ENCODE data around the gene UTF1.
"Not testable (repeated sequence)": the region's sequence is repeated elsewhere in the genome, so short reads cannot be mapped to it uniquely, and the experiment has no call there.

The UTF1 gene

DNA sequence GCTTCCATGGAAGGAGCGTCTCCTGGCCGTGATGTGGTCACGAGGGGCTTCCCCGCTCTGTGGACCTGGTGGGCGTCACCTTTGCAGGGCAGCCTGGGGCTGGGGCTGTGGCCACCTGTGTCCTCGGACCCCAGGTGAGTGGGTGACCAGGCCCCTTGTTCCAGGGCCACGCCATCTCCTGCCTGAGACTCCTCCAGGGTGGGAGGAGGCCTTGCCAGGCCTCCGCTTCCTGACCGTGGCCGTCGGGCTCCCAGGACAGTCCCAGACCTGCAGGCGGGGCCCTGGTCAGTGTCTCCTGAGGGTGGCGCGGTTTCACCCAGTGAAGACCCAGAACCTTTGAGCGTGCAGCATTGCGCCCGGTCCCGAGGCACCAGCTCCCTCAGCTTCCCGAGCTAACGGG lies 20.4 kb upstream of the UTF1 start:
- no peak for DNase-seq (ENCODE audit: low read depth in 2 of 2)

GRCh38 chr10:133210398-133211140 lies 19.4 kb upstream of the UTF1 start:
- DNase-seq (ENCODE audit: low read depth in 2 of 2): no peak

DNA sequence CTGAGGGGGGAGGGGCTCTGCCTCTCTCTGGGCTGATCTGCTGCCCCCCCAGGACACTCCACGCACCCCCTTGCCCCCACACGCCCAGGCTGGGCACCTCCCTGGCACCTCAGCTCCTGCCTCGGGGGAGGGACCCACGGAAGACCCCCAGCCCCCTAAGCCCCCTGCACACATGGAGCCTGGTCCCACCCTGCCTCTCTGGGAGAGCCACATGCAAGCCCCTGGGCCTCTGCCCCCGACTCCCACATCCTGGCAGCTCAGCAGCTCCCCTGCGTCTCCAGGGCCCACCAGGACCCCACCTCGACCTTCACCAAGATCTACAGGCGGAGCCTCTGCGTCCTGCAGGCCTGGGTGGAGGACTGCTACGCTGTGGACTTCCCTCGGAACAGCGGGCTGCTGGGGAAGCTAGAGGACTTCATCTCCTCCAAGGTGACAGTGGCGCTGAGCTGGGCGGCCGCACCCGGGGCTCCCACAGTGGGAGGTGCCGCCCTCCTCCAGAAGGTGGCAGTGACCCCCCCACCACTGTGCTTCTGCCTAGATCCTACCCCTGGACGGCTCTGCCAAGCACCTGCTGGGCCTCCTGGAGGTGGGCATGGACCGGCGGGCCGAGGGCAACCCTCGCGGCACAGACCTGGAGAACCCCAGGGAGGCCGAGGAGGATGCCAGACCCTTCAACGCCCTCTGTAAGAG lies 18.7 kb upstream of the UTF1 start:
- DNase-seq (ENCODE audit: low read depth in 2 of 2): no peak

- DNase-seq (ENCODE audit: low read depth in 2 of 2): no peak
Observed at GRCh38 chr10:133211959-133212852, 17.8 kb upstream of the UTF1 start.

GRCh38 chr10:133212853-133213494 lies 17.0 kb upstream of the UTF1 start:
- DNase-seq (ENCODE audit: low read depth in 2 of 2): no peak

- DNase-seq (ENCODE audit: low read depth in 2 of 2): no peak
Observed at GRCh38 chr10:133213641-133214467, 16.2 kb upstream of the UTF1 start.

DNA sequence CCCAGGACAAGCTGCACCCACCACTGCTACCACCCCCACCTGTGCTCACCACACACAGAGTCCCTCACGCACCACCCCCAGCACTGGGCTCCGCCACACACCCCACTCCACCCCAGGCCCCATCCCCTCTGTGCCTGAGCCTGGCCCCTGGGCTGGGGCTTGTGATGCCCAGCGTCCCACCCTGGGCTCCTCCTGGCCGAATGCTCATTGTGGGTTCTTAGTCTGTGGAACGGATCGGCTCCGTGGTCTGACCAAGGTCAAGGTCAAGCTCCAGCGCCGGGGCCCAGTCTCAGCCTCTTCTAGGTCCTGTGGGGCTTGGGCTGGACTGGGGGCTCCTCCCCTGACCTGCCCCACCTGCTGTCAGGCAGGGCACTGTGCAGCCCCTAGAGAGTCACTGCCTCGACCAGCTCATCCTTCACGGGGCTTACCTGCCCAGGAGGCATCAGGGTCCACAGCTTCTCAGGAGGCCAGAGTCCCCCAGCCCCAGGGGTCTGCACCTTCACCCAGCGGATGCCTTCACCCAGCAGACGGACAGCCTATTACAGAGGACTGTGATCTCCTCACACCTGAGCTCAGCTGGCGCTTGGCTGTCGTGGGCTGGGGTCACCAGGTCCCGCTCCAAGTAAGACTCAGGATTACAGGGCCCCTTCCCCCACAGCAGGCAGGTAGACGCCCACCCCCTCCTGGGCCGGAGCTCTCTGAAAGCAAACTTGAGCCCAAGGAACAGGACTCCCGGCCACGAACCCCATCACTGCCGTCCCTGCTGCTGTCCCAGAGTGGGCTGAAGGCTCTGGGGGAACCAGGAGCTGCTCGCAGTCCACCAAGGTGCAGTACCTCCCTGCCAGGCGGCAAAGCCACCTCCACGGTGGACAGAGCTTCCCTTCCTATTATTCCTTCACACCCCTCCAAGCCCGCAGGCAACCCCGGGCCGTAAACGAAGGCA lies 15.3 kb upstream of the UTF1 start:
- DNase-seq (ENCODE audit: low read depth in 2 of 2): no peak

GRCh38 chr10:133215586-133215985 lies 14.4 kb upstream of the UTF1 start:
- DNase-seq (ENCODE audit: low read depth in 2 of 2): no peak

GRCh38 chr10:133216776-133217175 lies 13.2 kb upstream of the UTF1 start:
- no peak for DNase-seq (ENCODE audit: low read depth in 2 of 2)

GRCh38 chr10:133217800-133218589 lies 12.0 kb upstream of the UTF1 start:
- DNase-seq (ENCODE audit: low read depth in 2 of 2): no peak

GRCh38 chr10:133218891-133219290 lies 11.1 kb upstream of the UTF1 start:
- no peak for DNase-seq (ENCODE audit: low read depth in 2 of 2)

GRCh38 chr10:133219782-133220181 lies 10.2 kb upstream of the UTF1 start:
- DNase-seq (ENCODE audit: low read depth in 2 of 2): no peak

DNA sequence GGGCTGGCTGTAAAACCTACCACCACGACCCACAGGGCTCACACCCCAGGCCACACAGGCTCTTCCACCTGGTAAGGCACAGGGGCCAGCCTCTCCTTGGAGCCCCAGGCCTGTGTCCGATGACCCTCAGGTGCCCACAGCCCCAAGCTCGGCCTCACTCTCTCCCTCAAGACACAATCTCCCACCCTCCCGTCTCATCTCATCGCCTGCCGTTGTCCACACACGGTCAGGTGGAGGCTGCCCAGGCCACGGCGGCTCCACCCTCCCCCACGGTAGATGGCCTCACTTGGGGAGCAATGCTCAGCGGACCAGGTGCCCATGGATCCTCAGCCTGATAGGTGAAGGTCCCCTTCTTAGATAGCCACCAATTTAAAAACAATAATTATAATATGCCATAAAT lies 8.7 kb upstream of the UTF1 start:
- DNase-seq (ENCODE audit: low read depth in 2 of 2): no peak

DNA sequence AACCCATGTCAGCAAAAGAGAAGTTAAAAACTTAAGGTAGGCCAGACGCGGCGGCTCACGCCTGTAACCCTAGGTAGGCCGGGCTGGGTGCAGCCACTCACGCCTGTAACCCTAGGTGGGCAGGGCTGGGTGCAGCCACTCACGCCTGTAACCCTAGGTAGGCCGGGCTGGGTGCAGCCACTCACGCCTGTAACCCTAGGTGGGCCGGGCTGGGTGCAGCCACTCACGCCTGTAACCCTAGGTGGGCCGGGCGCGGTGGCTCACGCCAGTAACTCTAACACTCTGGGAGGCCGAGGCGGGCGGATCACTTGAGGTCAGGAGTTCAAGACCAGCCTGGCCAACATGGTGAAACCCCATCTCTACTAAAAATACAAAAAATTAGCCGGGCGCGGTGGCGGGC lies 8.3 kb upstream of the UTF1 start:
- DNase-seq (ENCODE audit: low read depth in 2 of 2): not testable (repeated sequence)

- no peak for DNase-seq (ENCODE audit: low read depth in 2 of 2)
Observed at GRCh38 chr10:133224076-133224475, 5.9 kb upstream of the UTF1 start.

DNA sequence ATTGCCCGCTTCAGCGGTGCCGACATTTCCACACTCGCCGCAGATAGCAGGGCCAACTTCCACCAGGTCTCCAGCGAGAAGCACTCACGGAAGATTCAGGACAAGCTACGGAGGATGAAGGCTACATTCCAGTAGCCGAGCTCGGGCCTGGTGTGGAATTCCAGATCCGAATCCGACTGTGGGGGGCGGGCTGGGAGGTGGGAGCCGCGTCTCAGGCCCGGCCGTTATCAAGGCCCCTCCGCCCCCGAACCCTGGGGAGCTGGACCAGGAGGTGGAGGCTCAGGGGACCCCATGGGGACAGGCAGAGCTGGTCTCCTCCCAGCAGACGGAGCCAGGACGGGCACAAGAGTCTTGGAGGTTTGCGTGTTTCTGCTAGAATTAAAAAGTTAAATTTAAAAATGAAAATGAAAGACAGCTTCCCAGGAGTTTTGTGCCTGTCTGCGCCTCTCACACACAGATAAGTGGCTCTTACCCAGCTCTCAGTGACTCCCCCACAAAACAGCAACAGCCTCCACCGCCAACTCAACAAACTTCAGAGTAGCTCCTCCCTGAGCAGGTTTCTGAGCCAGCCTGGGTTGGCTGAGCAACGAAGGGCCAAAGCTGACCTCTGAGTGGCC lies 5.2 kb upstream of the UTF1 start:
- DNase-seq (ENCODE audit: low read depth in 2 of 2): no peak

- DNase-seq (ENCODE audit: low read depth in 2 of 2): peak in 1 of 2 donors; percentile 11
Observed at GRCh38 chr10:133225707-133226191, 4.3 kb upstream of the UTF1 start.

GRCh38 chr10:133226251-133226808 lies 3.7 kb upstream of the UTF1 start:
- no peak for DNase-seq (ENCODE audit: low read depth in 2 of 2)
